HepG2 (cell line): ENCODE measurements around the gene ENTREP3. TPM values are rescaled to one million over a fixed set of nuclear protein-coding genes. Genes with fewer than 3 reads are reported as not detected.

Experiments
- BRD4 ChIP-seq: sonication (generic); formaldehyde crosslinking; IDR thresholded peaks from 2 replicates; pipeline ENCODE4 v1.4.0; 2020; ENCODE audit warnings: missing genetic modification reagents
- ELF1 ChIP-seq: sonication (generic); formaldehyde crosslinking; IDR thresholded peaks from 2 replicates; pipeline ENCODE4 v1.4.0; 2020; ENCODE audit warnings: missing genetic modification reagents
- ESRRA ChIP-seq: sonication (generic); formaldehyde crosslinking; IDR thresholded peaks from 2 replicates; pipeline ENCODE4 v1.5.1; 2020; ENCODE audit warnings: mild to moderate bottlenecking, low read depth, missing genetic modification reagents
- MED8 ChIP-seq: sonication (generic); formaldehyde crosslinking; IDR thresholded peaks from 2 replicates; pipeline ENCODE4 v1.8.1; 2023; ENCODE audit warnings: mild to moderate bottlenecking, missing genetic modification reagents; ENCODE audit not compliant: insufficient replicate concordance
- MEF2D ChIP-seq: sonication (generic); formaldehyde crosslinking; IDR thresholded peaks from 2 replicates; pipeline ENCODE4 v1.5.1; 2020; ENCODE audit warnings: mild to moderate bottlenecking, missing genetic modification reagents
- POLR2A ChIP-seq, 2 experiments: IDR thresholded peaks; 2 replicates each; pipeline ENCODE4 v1.6.1; 2011; ENCODE audit warnings: low read depth in 2 of 2, low read length in 2 of 2, mild to moderate bottlenecking in 1 of 2, moderate library complexity in 1 of 2; ENCODE audit not compliant: insufficient read depth in 1 of 2
- ZNF160 ChIP-seq: sonication (generic); formaldehyde crosslinking; IDR thresholded peaks from 2 replicates; pipeline ENCODE4 v1.8.0; 2022; ENCODE audit warnings: mild to moderate bottlenecking, inconsistent platforms, missing genetic modification reagents
- ZNF567 ChIP-seq: sonication (generic); formaldehyde crosslinking; IDR thresholded peaks from 2 replicates; pipeline ENCODE4 v1.8.1; 2023; ENCODE audit warnings: mild to moderate bottlenecking, missing genetic modification reagents, borderline replicate concordance
- ZNF616 ChIP-seq: sonication (generic); formaldehyde crosslinking; IDR thresholded peaks from 2 replicates; pipeline ENCODE4 v1.5.0; 2020; ENCODE audit warnings: low read depth, mild to moderate bottlenecking, missing genetic modification reagents
- ZNF777 ChIP-seq: sonication (generic); formaldehyde crosslinking; IDR thresholded peaks from 2 replicates; pipeline ENCODE4 v1.4.0; 2020; ENCODE audit warnings: missing genetic modification reagents
- polyA plus RNA-seq, 8 experiments: library from polyadenylated mRNA; depleted of rRNA in 3 of 8; stranded (reverse) in 7 of 8; unstranded in 1 of 8; fragments of >200 nt; fragmentation: Illumina TruSeq in 4 of 8; extraction: Trizol in 4 of 8; gene quantifications; 2 replicates each; pipeline versions ENCODE4 v1.2.1 to v1.2.3, GENCODE V29; 2011 to 2016; ENCODE audit warnings: low read depth in 4 of 8, missing spikeins in 1 of 8, mixed read lengths in 1 of 8; ENCODE audit not compliant: insufficient read depth in 1 of 8
- total RNA-seq, 5 experiments: library from RNA; depleted of rRNA; stranded (reverse); fragments of >200 nt; fragmentation: Illumina TruSeq; extraction: Trizol; gene quantifications; 2 replicates each; pipeline ENCODE4 v1.2.3, GENCODE V29; 2016; ENCODE audit warnings: low read depth in 1 of 5
- TF ChIP-seq, protein P1 (sequence below), 2 experiments: sonication (generic) in 1 of 2; formaldehyde crosslinking in 1 of 2; IDR thresholded peaks; 2 replicates each; pipeline versions ENCODE4 v1.5.1 to v1.6.1; 2011 to 2020; ENCODE audit warnings: borderline replicate concordance in 1 of 2, low read depth in 1 of 2, low read length in 1 of 2, mild to moderate bottlenecking in 1 of 2, missing genetic modification reagents in 1 of 2, moderate library complexity in 1 of 2
- TF ChIP-seq, protein P2 (sequence below): sonication (generic); formaldehyde crosslinking; IDR thresholded peaks from 2 replicates; pipeline ENCODE4 v1.5.0; 2020; ENCODE audit warnings: missing genetic modification reagents
- TF ChIP-seq, protein P3 (sequence below): sonication (generic); formaldehyde crosslinking; IDR thresholded peaks from 2 replicates; pipeline ENCODE4 v1.5.0; 2020; ENCODE audit warnings: mild to moderate bottlenecking, missing genetic modification reagents, borderline replicate concordance
- TF ChIP-seq, protein P4 (sequence below): IDR thresholded peaks from 2 replicates; pipeline ENCODE4 v1.6.1; 2016; ENCODE audit warnings: missing genetic modification reagents, missing compliant biosample characterization

Gene ENTREP3
- total and polyA plus RNA-seq, 2 of the 13 experiments (the other 11 are each of a cell fraction or from before 2014, with no cell fraction given) = 4.1 to 9.9 TPM

DNA sequence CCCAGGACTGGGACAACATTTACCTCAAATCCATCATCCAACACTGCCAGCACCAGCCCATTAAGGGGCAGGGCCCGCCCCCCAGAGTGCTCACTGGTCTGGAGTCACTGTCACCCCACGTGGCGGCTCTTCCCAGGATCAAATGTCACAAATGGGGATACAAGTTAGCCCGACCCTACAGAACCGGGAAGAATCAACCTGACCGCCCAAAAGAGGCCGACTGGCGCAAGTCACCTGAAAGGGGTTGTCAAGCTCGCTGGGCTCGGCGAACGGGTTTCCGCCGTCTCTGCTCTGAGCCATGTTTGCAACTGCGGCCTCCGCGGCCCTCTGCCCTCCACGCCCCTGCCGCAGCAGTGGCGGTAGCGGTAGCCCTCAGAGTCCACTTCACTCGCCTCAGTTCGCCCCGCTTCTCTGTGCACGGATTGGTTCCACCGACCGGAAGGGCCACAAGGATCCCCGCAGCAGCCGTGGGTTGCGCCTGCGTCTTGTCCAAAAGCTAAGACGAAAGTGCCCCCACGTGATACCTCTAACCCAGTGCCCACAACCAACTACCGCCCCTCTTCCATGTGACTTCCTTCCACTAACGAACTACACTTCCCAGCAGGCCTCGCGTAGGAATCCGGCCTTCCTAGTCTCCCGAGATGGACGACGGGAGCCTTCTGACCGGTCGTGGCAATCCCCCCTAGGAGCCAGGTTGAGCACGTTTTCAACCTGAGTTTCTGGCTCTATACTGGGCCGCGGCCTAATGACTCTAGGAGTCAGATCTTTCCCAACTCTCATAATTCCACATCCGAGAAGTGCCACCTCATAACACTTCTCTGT lies 6.8 kb upstream of the ENTREP3 start, which contains the start of gene SCAMP3 (continued):
- TF ChIP-seq, protein P1, sequence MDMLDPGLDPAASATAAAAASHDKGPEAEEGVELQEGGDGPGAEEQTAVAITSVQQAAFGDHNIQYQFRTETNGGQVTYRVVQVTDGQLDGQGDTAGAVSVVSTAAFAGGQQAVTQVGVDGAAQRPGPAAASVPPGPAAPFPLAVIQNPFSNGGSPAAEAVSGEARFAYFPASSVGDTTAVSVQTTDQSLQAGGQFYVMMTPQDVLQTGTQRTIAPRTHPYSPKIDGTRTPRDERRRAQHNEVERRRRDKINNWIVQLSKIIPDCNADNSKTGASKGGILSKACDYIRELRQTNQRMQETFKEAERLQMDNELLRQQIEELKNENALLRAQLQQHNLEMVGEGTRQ (IDR thresholded peaks at IDR 0.05; ENCODE audit: low read depth, low read length) = peak; percentile 98
- TF ChIP-seq, protein P1 (CRISPR knock-in tag; IDR thresholded peaks at IDR 0.05; ENCODE audit: borderline replicate concordance) = peak; percentile 98
- peak; percentile 65; the same call in 1 of the 2 replicates for TF ChIP-seq ZNF616 (CRISPR knock-in tag)
- peak; percentile 29; the same call in 1 of the 2 replicates for TF ChIP-seq ZNF567 (CRISPR knock-in tag)
- TF ChIP-seq, protein P2, sequence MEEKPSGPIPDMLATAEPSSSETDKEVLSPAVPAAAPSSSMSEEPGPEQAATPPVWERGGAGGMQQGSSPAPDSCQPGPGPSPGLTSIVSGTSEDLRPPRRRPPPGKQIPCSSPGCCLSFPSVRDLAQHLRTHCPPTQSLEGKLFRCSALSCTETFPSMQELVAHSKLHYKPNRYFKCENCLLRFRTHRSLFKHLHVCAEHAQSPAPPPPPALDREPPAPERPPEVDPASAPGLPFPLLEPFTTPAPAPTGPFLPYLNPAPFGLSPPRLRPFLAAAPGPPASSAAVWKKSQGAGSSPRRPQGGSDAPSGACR = peak; percentile 84; the same call in 1 of the 2 replicates
- TF ChIP-seq, protein P3, sequence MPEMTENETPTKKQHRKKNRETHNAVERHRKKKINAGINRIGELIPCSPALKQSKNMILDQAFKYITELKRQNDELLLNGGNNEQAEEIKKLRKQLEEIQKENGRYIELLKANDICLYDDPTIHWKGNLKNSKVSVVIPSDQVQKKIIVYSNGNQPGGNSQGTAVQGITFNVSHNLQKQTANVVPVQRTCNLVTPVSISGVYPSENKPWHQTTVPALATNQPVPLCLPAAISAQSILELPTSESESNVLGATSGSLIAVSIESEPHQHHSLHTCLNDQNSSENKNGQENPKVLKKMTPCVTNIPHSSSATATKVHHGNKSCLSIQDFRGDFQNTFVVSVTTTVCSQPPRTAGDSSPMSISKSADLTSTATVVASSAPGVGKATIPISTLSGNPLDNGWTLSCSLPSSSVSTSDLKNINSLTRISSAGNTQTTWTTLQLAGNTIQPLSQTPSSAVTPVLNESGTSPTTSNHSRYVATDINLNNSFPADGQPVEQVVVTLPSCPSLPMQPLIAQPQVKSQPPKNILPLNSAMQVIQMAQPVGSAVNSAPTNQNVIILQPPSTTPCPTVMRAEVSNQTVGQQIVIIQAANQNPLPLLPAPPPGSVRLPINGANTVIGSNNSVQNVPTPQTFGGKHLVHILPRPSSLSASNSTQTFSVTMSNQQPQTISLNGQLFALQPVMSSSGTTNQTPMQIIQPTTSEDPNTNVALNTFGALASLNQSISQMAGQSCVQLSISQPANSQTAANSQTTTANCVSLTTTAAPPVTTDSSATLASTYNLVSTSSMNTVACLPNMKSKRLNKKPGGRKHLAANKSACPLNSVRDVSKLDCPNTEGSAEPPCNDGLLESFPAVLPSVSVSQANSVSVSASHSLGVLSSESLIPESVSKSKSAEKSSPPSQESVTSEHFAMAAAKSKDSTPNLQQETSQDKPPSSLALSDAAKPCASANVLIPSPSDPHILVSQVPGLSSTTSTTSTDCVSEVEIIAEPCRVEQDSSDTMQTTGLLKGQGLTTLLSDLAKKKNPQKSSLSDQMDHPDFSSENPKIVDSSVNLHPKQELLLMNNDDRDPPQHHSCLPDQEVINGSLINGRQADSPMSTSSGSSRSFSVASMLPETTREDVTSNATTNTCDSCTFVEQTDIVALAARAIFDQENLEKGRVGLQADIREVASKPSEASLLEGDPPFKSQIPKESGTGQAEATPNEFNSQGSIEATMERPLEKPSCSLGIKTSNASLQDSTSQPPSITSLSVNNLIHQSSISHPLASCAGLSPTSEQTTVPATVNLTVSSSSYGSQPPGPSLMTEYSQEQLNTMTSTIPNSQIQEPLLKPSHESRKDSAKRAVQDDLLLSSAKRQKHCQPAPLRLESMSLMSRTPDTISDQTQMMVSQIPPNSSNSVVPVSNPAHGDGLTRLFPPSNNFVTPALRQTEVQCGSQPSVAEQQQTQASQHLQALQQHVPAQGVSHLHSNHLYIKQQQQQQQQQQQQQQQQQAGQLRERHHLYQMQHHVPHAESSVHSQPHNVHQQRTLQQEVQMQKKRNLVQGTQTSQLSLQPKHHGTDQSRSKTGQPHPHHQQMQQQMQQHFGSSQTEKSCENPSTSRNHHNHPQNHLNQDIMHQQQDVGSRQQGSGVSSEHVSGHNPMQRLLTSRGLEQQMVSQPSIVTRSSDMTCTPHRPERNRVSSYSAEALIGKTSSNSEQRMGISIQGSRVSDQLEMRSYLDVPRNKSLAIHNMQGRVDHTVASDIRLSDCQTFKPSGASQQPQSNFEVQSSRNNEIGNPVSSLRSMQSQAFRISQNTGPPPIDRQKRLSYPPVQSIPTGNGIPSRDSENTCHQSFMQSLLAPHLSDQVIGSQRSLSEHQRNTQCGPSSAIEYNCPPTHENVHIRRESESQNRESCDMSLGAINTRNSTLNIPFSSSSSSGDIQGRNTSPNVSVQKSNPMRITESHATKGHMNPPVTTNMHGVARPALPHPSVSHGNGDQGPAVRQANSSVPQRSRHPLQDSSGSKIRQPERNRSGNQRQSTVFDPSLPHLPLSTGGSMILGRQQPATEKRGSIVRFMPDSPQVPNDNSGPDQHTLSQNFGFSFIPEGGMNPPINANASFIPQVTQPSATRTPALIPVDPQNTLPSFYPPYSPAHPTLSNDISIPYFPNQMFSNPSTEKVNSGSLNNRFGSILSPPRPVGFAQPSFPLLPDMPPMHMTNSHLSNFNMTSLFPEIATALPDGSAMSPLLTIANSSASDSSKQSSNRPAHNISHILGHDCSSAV (CRISPR knock-in tag) = peak; percentile 85; the same call in 1 of the 2 replicates
- 0 out of 2 replicates have a peak, but pooled peaks have one; percentile 22 for TF ChIP-seq ZNF777 (CRISPR knock-in tag)
- TF ChIP-seq MED8 (CRISPR knock-in tag) = peak; percentile 19
- TF ChIP-seq, protein P4, sequence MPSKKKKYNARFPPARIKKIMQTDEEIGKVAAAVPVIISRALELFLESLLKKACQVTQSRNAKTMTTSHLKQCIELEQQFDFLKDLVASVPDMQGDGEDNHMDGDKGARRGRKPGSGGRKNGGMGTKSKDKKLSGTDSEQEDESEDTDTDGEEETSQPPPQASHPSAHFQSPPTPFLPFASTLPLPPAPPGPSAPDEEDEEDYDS (CRISPR knock-in tag) = peak; percentile 62; the same call in 1 of the 2 replicates
- TF ChIP-seq ZNF160 = peak; percentile 73
- TF ChIP-seq MEF2D (CRISPR knock-in tag) = no peak
- peak; percentile 95 for TF ChIP-seq ELF1 (CRISPR knock-in tag)
- TF ChIP-seq POLR2A (IDR thresholded peaks at IDR 0.05; ENCODE audit: insufficient read depth in 1 of 2, low read depth in 2 of 2, low read length in 2 of 2) = peak; percentile 83 to 91
- TF ChIP-seq ESRRA (CRISPR knock-in tag) = peak; percentile 20; the same call in 1 of the 2 replicates
- TF ChIP-seq BRD4 (CRISPR knock-in tag) = no peak; the same call in 1 of the 2 replicates
